Medulla oblongata (tissue), 1 donor: ENCODE measurements around the gene ZNF518A.
A peak's percentile ranks its signal among the peaks of the same experiment; 100 is the strongest.

Experiments
- DNase-seq: peaks from one replicate; pipeline ENCODE4 v3.0.0-alpha.2; 2015; ENCODE audit errors: extremely low spot score

The ZNF518A gene, protein sequence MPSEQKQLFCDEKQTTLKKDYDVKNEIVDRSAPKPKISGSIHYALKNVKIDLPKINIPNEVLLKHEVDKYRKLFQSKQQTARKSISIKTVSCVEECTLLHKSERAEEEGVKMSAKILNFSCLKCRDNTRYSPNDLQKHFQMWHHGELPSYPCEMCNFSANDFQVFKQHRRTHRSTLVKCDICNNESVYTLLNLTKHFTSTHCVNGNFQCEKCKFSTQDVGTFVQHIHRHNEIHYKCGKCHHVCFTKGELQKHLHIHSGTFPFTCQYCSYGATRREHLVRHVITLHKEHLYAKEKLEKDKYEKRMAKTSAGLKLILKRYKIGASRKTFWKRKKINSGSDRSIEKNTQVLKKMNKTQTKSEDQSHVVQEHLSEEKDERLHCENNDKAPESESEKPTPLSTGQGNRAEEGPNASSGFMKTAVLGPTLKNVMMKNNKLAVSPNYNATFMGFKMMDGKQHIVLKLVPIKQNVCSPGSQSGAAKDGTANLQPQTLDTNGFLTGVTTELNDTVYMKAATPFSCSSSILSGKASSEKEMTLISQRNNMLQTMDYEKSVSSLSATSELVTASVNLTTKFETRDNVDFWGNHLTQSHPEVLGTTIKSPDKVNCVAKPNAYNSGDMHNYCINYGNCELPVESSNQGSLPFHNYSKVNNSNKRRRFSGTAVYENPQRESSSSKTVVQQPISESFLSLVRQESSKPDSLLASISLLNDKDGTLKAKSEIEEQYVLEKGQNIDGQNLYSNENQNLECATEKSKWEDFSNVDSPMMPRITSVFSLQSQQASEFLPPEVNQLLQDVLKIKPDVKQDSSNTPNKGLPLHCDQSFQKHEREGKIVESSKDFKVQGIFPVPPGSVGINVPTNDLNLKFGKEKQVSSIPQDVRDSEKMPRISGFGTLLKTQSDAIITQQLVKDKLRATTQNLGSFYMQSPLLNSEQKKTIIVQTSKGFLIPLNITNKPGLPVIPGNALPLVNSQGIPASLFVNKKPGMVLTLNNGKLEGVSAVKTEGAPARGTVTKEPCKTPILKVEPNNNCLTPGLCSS (N-terminal part only)

DNA sequence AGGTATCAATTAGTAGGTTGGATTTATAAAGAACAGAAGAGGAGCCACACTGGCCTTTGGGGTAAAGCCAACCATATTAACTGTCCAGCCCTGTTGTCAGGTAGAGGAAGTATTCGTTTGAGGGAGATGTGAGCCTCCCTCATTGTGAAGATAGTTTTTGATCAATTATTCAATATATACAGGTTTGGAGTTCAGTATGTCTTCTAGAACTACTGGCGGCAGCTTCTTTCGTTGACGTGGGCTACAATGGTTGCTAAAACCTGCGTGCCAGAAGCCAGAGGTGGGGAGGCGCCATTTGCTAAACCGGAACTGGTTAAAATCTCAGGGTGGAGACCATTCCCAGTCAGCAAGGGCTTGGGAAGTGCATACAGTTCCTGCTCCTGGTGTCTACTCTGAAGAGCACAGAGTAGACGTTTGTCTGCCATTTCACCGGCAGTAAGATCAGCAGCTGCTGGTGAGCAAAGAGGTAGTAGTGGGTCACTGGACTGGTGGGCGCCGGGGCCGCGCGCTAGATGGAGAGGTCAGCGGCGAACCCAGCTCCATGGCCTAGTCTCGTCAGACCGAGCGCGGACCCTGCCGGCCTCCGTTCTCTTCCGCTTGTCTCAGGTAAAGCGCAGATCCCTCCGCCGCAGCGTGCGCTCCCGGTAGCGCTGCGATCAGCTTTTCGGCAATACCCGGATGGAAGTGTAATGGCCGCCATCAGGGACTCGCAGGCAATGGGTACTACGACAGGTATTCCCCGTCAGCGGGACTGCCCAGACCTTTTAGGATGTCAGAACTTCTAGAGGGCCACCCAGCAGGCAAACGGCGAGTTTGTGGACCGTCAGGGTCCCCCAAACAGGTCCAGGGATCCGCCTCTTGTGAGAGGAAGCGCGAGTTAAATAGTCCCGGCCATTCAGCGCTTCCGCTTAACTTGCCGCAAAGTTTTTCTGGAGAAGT is at the start of gene ZNF518A:
Gene ZNF518A, plus strand, starts transcription at position 911 of the 939 bp plus-strand sequence. CDS start 26,026 bp downstream, outside the sequence.
- DNase-seq, result peak; percentile 92

DNA sequence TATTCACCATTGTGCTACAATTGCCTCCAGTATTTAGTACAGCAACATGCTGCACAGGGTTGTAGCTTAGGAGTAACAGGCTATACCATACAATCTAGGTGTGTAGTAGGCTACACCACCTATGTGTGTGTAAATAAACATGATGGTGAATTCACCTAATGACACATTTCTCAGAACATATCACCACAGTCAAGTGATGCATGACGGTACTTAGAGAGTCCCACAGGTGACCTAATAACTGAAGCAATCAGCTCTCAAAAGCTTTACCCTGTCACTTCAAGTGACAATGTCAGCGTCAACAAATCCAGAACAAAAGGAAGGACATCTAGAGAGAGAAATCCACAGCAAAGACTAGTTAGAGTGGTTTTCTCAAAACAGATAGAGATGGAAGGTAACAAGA is 47.9 kb upstream of the ZNF518A start:
- DNase-seq, result no peak

- DNase-seq, result no peak
Measured at GRCh38 chr10:96082748-96083147, 47.3 kb upstream of the ZNF518A start.

GRCh38 chr10:96089116-96089515 is 41.0 kb upstream of the ZNF518A start:
- no peak for DNase-seq

DNA sequence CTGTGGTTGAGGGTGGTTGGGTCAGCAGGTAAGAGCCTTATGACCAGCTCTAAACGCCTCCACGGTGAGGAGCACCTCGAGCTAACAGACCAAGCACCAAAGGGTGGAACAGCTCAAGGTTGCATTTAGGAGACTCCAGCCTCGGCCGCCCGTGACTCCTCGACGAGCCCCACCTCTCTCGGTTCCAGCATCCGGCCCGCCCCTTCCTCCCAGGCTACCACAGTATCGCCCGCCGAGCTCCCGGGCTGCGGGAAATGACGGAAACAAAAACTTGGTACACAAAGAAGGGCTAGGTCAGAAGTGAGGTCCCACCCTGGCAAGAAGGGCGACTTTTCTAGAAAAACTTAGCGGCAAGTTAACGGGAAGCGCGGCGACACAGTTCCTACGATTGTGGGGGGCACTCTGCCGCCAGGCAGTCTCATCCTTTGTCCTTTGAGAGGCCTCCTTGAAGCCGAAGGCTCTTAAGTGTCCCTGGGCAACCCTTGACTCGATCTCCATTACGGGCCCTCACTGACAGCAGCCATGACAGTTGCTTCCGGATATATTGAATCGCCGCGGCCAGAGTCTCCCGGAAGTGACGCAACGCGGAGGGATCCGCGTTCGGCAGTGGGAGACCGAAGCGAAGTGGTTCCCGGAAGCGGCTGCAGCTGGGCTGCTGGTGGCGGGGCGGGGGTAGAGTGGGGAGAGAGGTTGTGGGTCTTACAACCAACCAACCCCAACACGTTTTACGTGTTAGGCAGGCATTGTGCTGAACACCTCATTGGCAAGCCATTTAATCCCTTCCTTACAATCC is 40.2 kb upstream of the ZNF518A start:
- peak; percentile 94 for DNase-seq

- no peak for DNase-seq
Measured at GRCh38 chr10:96090463-96090800, 39.7 kb upstream of the ZNF518A start.

GRCh38 chr10:96092999-96093767 is 36.9 kb upstream of the ZNF518A start:
- no peak for DNase-seq

- DNase-seq, result no peak
Measured at GRCh38 chr10:96093948-96094347, 36.1 kb upstream of the ZNF518A start.

DNA sequence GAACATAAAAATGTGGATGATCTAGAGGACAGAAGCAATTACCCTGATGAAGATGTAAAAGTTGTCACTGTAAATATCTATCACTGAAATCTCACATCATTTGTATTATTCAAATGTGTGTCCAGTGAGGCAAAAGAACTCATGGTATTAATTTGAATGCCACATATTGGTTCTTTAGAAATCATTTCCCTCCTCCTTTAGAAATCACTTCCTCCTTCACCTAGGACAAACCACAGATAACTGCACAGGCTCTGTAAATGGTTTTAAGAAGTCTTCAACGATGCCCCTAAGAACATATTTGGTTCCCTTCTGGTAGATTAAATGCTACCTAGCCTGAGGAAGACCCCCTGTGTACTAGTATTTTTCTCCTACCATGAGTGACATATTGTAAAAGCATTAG is 33.1 kb upstream of the ZNF518A start:
- no peak for DNase-seq

DNA sequence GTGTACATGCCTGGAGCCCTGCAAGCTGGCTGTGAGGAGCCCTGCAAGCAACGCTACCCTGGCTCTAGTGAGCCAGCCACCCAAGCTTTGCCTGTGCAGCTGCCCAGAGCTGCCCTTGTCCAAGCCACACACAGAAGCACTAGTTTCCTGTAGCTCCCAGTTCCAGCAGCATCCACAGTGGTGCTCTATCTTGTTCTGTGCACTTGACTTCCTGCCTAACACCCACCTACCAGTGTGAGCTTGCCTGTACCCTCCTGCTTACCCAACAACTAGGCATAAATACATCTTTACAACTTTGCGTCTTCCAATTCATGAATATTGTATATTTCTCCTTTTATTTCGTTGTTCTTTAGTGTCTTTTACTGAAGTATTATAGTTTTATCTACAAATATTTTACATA is 32.2 kb upstream of the ZNF518A start:
- no peak for DNase-seq

GRCh38 chr10:96107623-96108038 is 22.5 kb upstream of the ZNF518A start:
- DNase-seq, result no peak

DNA sequence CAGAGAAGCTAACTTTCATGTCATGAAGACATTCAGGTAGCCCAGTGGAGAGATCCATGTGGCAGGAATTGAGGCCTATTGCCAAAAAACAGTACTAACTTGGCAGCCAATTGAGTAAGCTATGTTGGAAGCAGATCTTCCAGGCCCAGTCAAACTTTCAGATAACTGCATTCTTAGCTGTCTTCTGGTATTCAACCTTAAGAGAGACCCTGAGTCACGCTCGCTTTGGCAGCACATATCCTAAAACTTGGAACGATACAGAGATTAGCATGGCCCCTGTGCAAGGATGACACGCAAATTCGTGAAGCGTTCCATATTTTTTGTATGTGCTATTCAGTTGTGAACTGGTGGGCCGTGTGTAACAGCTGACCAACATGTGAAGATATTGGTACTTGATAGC is 17.6 kb upstream of the ZNF518A start:
- DNase-seq, result no peak

DNA sequence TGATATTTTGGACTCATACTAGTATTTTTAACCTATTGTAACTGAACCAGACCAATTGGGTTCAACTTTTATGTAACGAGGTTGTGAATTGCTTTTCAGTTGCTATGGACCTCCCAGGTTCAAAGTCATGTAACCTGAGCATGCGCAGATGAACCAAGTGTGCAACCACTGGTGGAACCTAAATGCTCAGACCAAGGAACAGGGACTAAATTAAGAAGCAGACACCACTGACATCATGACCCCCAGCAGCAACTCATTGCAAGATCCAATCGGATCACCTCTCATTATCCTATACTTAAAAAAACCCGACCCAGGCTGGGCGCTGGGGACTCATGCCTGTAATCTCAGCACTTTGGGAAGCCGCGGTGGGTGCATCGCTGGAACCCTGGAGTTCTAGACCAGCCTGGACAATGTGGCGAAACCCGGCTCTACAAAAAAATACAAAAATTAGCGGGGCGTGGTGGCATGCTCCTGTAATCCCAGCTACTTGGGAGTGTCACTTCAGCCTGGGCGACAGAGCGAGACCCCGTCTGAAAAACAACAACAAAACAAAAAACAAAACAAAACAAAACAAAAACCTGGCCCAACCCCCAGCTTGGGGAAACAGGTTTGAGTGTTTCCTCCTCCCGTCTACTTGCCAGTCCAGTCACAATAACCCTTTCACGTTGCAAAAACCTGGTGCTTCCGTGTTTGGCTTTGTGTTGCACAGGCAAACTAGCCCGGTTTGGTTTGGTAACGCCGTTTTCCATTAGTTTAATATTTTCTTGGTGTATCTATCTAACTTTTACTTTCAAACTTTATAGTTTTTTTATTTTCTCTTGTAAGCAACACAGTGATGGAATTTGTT is 11.3 kb upstream of the ZNF518A start:
- DNase-seq, result no peak

- no peak for DNase-seq
Measured at GRCh38 chr10:96122824-96123223, 7.3 kb upstream of the ZNF518A start.

- no peak for DNase-seq
Measured at GRCh38 chr10:96124230-96125141, 5.6 kb upstream of the ZNF518A start.

- DNase-seq, result no peak
Measured at GRCh38 chr10:96125142-96125515, 5.0 kb upstream of the ZNF518A start.

GRCh38 chr10:96130326-96130995 is 364 bp downstream of the ZNF518A start:
- peak; percentile 46 for DNase-seq
